SK-N-SH (cell line): Measurements from ENCODE around the gene UBE3D.
"Not testable (repeated sequence)": the region's sequence is repeated elsewhere in the genome, so short reads cannot be mapped to it uniquely, and the experiment has no call there.

Experiments used
- CTCF ChIP-seq: fragments of 200-600 bp; sonication (generic); IDR thresholded peaks from 2 replicates; pipeline ENCODE4 v1.6.1; 2017; ENCODE audit warnings: antibody characterized with exemption, mild to moderate bottlenecking, moderate library complexity
- EZH2phosphoT487 ChIP-seq: fragments of 200-600 bp; sonication (generic); IDR thresholded peaks from 2 replicates; pipeline ENCODE4 v1.6.1; 2017; ENCODE audit warnings: low read depth, mixed run types, mild to moderate bottlenecking, antibody characterized with exemption, moderate library complexity, borderline replicate concordance
- GABPA ChIP-seq: IDR thresholded peaks from 2 replicates; pipeline ENCODE4 v1.4.0; 2012; ENCODE audit warnings: low read depth, mild to moderate bottlenecking
- IRF3 ChIP-seq: fragments of 150-350 bp; IDR thresholded peaks from 2 replicates; pipeline ENCODE4 v1.6.1; 2016; ENCODE audit warnings: mild to moderate bottlenecking, low read depth, low read length
- JUND ChIP-seq: IDR thresholded peaks from 2 replicates; pipeline ENCODE4 v1.4.0; 2012
- MAX ChIP-seq: IDR thresholded peaks from 2 replicates; pipeline ENCODE4 v1.4.0; 2012; ENCODE audit warnings: low read depth
- MXI1 ChIP-seq: IDR thresholded peaks from 2 replicates; pipeline ENCODE4 v1.6.1; 2012; ENCODE audit warnings: mild to moderate bottlenecking, low read depth, low read length, improper control_type of control experiment
- POLR2AphosphoS5 ChIP-seq: IDR thresholded peaks from 2 replicates; pipeline ENCODE4 v1.6.1; 2012; ENCODE audit warnings: low read depth, low read length
- RAD21 ChIP-seq: IDR thresholded peaks from 2 replicates; pipeline ENCODE4 v1.6.1; 2012; ENCODE audit warnings: mild to moderate bottlenecking, low read length
- REST ChIP-seq: IDR thresholded peaks from 2 replicates; pipeline ENCODE4 v1.6.1; 2012; ENCODE audit warnings: mild to moderate bottlenecking, low read depth, low read length, moderate library complexity
- SIN3A ChIP-seq: IDR thresholded peaks from 2 replicates; pipeline ENCODE4 v1.6.1; 2012; ENCODE audit warnings: low read depth, mild to moderate bottlenecking, low read length, moderate library complexity, borderline replicate concordance
- TAF1 ChIP-seq: IDR thresholded peaks from 2 replicates; pipeline ENCODE4 v1.6.1; 2012; ENCODE audit warnings: low read depth, mild to moderate bottlenecking, low read length, moderate library complexity, borderline replicate concordance
- TCF12 ChIP-seq: IDR thresholded peaks from 2 replicates; pipeline ENCODE4 v1.4.0; 2012
- TF ChIP-seq, protein P1 (sequence below): IDR thresholded peaks from 2 replicates; pipeline ENCODE4 v1.4.0; 2012; ENCODE audit warnings: low read depth, borderline replicate concordance

GRCh38 chr6:83011131-83011530 lies 54.5 kb downstream of the UBE3D start:
- TF ChIP-seq POLR2AphosphoS5, CTCF, SIN3A, MAX, JUND, TAF1, EZH2phosphoT487, IRF3, RAD21, REST, TCF12, GABPA, MXI1: not testable (repeated sequence)
- TF ChIP-seq, protein P1, sequence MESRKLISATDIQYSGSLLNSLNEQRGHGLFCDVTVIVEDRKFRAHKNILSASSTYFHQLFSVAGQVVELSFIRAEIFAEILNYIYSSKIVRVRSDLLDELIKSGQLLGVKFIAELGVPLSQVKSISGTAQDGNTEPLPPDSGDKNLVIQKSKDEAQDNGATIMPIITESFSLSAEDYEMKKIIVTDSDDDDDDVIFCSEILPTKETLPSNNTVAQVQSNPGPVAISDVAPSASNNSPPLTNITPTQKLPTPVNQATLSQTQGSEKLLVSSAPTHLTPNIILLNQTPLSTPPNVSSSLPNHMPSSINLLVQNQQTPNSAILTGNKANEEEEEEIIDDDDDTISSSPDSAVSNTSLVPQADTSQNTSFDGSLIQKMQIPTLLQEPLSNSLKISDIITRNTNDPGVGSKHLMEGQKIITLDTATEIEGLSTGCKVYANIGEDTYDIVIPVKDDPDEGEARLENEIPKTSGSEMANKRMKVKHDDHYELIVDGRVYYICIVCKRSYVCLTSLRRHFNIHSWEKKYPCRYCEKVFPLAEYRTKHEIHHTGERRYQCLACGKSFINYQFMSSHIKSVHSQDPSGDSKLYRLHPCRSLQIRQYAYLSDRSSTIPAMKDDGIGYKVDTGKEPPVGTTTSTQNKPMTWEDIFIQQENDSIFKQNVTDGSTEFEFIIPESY, result not testable (repeated sequence)
